HCT116 (cell line): ENCODE results near the gene MT2A. TPM values are rescaled to one million over a fixed set of nuclear protein-coding genes. Genes with fewer than 3 reads are reported as not detected.

Experiments used
- ATAC-seq: fragments of 200-7000 bp; cut with Tn5 transposase; 2 replicates; pipeline ENCODE4 v1.9.1; 2020; ENCODE audit warnings: mild to moderate bottlenecking, moderate library complexity
- BruUV-seq: library from RNA; stranded (reverse); fragments of 400-500 nt; replicated peaks from 2 replicates; lab custom pipeline; 2021; lab: Mats Ljungman, UMichigan
- CTCF ChIA-PET: fragments of 300-600 bp; sonication (Branson Sonifier 250); formaldehyde crosslinking; loops from one replicate; lab custom pipeline; 2021; ENCODE audit warnings: antibody characterized with exemption; lab: Charles Lee
- POLR2A ChIA-PET: fragments of 300-600, 350-600 bp; sonication (Branson Sonifier 250); formaldehyde crosslinking; loops from one replicate; lab custom pipeline; 2021; ENCODE audit warnings: antibody characterized with exemption; lab: Charles Lee
- RAD21 ChIA-PET, 2 experiments: fragments of 300-600 bp; sonication (Branson Sonifier 250); formaldehyde crosslinking; loops; one replicate each; lab custom pipeline; 2023; ENCODE audit warnings: low total read pairs in 2 of 2; ENCODE audit not compliant: uncharacterized antibody in 2 of 2, unreplicated experiment in 2 of 2, low non-redundant PET in 1 of 2; lab: Charles Lee
- DNase-seq: peaks from one replicate; pipeline ENCODE4 v3.0.0-alpha.2; 2010; ENCODE audit warnings: low read depth, low spot score
- H2AFZ ChIP-seq: fragments of 200-600 bp; shearing (Covaris generic), sonication (generic); 2 replicates; pipeline ENCODE4 v1.6.1; 2017; ENCODE audit warnings: low read depth, mixed run types, mixed read lengths, antibody characterized with exemption, low read length; ENCODE audit not compliant: poor library complexity, severe bottlenecking
- H3K27ac ChIP-seq: 2 replicates; pipeline ENCODE4 v1.5.1; 2012; ENCODE audit warnings: low read depth, low read length
- H3K27me3 ChIP-seq: fragments of 200-600 bp; sonication (generic); 2 replicates; pipeline ENCODE4 v1.6.1; 2016; ENCODE audit warnings: mixed run types, low read length, mixed read lengths; ENCODE audit not compliant: insufficient read depth
- H3K36me3 ChIP-seq, 2 experiments: fragments of 200-500 bp in 1 of 2; fragments of 200-600 bp in 1 of 2; sonication (Bioruptor generic) in 1 of 2; sonication (generic) in 1 of 2; 2 replicates each; pipeline versions ENCODE4 v1.5.1 to v1.6.1; 2014 to 2016; ENCODE audit warnings: low read length in 2 of 2, inconsistent platforms in 1 of 2, mixed read lengths in 1 of 2, mixed run types in 1 of 2; ENCODE audit not compliant: insufficient read depth in 2 of 2, control insufficient read depth in 1 of 2
- H3K4me1 ChIP-seq, 2 experiments: fragments of 200-600 bp in 1 of 2; sonication (generic) in 1 of 2; 2 replicates each; pipeline versions ENCODE4 v1.5.1 to v1.6.1; 2012 to 2017; ENCODE audit warnings: low read length in 2 of 2, inconsistent platforms in 1 of 2, mild to moderate bottlenecking in 1 of 2, mixed read lengths in 1 of 2, mixed run types in 1 of 2, moderate library complexity in 1 of 2; ENCODE audit not compliant: insufficient read depth in 2 of 2, control insufficient read depth in 1 of 2
- H3K4me2 ChIP-seq: fragments of 200-600 bp; sonication (generic); 2 replicates; pipeline ENCODE4 v1.6.1; 2017; ENCODE audit warnings: mixed run types, low read length, mixed read lengths
- H3K4me3 ChIP-seq, 2 experiments: fragments of 200-600 bp in 1 of 2; sonication (generic) in 1 of 2; replicated peaks in 1 of 2; 2 replicates each; pipeline ENCODE4 v1.5.1; 2011 to 2016; ENCODE audit warnings: low read length in 2 of 2, control low read depth in 1 of 2, low read depth in 1 of 2, mild to moderate bottlenecking in 1 of 2, mixed read lengths in 1 of 2, mixed run types in 1 of 2
- H3K79me2 ChIP-seq: fragments of 200-600 bp; sonication (generic); 2 replicates; pipeline ENCODE4 v1.6.1; 2017; ENCODE audit warnings: mild to moderate bottlenecking, mixed run types, low read length, moderate library complexity, mixed read lengths; ENCODE audit not compliant: insufficient read depth
- H3K9ac ChIP-seq: fragments of 200-600 bp; sonication (generic); 2 replicates; pipeline ENCODE4 v1.6.1; 2016; ENCODE audit warnings: low read length, mixed read lengths
- H3K9me2 ChIP-seq: fragments of 200-600 bp; sonication (generic), shearing (Covaris generic); 2 replicates; pipeline ENCODE4 v1.6.1; 2017; ENCODE audit warnings: mixed run types, mild to moderate bottlenecking, moderate library complexity; ENCODE audit not compliant: insufficient read depth
- H3K9me3 ChIP-seq, 2 experiments: fragments of 200-500 bp in 1 of 2; fragments of 200-600 bp in 1 of 2; sonication (Bioruptor generic) in 1 of 2; sonication (generic) in 1 of 2; 2 replicates each; pipeline ENCODE4 v1.6.1; 2014 to 2017; ENCODE audit warnings: low read length in 2 of 2, mixed read lengths in 2 of 2, inconsistent platforms in 1 of 2, low read depth in 1 of 2, mild to moderate bottlenecking in 1 of 2, mixed run types in 1 of 2, moderate library complexity in 1 of 2; ENCODE audit not compliant: control insufficient read depth in 1 of 2, insufficient read depth in 1 of 2
- H4K20me1 ChIP-seq: fragments of 200-600 bp; sonication (generic), shearing (Covaris generic); 2 replicates; pipeline ENCODE4 v1.6.1; 2017; ENCODE audit warnings: mixed run types, mild to moderate bottlenecking, moderate library complexity; ENCODE audit not compliant: insufficient read depth
- CBX3 ChIP-seq: IDR thresholded peaks from 2 replicates; pipeline ENCODE4 v1.6.1; 2012; ENCODE audit warnings: low read depth
- ELF1 ChIP-seq: IDR thresholded peaks from 2 replicates; pipeline ENCODE4 v1.6.1; 2012; ENCODE audit warnings: low read depth, borderline replicate concordance
- EZH2phosphoT487 ChIP-seq: fragments of 200-600 bp; IDR thresholded peaks from 2 replicates; pipeline ENCODE4 v1.6.1; 2018; ENCODE audit warnings: antibody characterized with exemption, borderline replicate concordance
- JUND ChIP-seq: IDR thresholded peaks from 2 replicates; pipeline ENCODE4 v1.6.1; 2012
- POLR2AphosphoS5 ChIP-seq: IDR thresholded peaks from 2 replicates; pipeline ENCODE4 v1.6.1; 2011; ENCODE audit warnings: mild to moderate bottlenecking, low read depth, low read length, moderate library complexity
- SP1 ChIP-seq: IDR thresholded peaks from 2 replicates; pipeline ENCODE4 v1.6.1; 2012; ENCODE audit warnings: low read depth
- SRF ChIP-seq: IDR thresholded peaks from 2 replicates; pipeline ENCODE4 v1.6.1; 2012; ENCODE audit warnings: low read depth
- TCF7L2 ChIP-seq: IDR thresholded peaks from 2 replicates; pipeline ENCODE4 v1.7.0; 2011; ENCODE audit warnings: borderline replicate concordance, inconsistent platforms; ENCODE audit not compliant: insufficient read depth, insufficient read length; ENCODE audit errors: extremely low read depth
- ZFX ChIP-seq: fragments of 450-650 bp; IDR thresholded peaks from 2 replicates; pipeline ENCODE4 v1.6.1; 2017
- ZNF274 ChIP-seq: fragments of 200-500 bp; sonication (Bioruptor generic); IDR thresholded peaks from 2 replicates; pipeline ENCODE4 v1.6.1; 2014; ENCODE audit warnings: mild to moderate bottlenecking, low read depth, low read length, inconsistent platforms
- intact Hi-C: fragments of 100-400 bp; cut with micrococcal nuclease; formaldehyde crosslinking; loops from 2 replicates; pipeline ENCODE4 v1.10.0; 2022
- total RNA-seq: library from RNA; stranded (reverse); gene quantifications from one replicate; pipeline ENCODE4 v1.2.1, GENCODE V29; 2021; ENCODE audit not compliant: unreplicated experiment
- TF ChIP-seq, protein P1 (sequence below): IDR thresholded peaks from 2 replicates; pipeline ENCODE4 v1.6.1; 2012; ENCODE audit warnings: low read depth

The MT2A gene
- total RNA-seq, 1 experiment from 2014 or later, result 710 TPM

GRCh38 chr16:56643833-56644232 lies 35.4 kb downstream of the MT2A start (continued):
- TF ChIP-seq, protein P1, sequence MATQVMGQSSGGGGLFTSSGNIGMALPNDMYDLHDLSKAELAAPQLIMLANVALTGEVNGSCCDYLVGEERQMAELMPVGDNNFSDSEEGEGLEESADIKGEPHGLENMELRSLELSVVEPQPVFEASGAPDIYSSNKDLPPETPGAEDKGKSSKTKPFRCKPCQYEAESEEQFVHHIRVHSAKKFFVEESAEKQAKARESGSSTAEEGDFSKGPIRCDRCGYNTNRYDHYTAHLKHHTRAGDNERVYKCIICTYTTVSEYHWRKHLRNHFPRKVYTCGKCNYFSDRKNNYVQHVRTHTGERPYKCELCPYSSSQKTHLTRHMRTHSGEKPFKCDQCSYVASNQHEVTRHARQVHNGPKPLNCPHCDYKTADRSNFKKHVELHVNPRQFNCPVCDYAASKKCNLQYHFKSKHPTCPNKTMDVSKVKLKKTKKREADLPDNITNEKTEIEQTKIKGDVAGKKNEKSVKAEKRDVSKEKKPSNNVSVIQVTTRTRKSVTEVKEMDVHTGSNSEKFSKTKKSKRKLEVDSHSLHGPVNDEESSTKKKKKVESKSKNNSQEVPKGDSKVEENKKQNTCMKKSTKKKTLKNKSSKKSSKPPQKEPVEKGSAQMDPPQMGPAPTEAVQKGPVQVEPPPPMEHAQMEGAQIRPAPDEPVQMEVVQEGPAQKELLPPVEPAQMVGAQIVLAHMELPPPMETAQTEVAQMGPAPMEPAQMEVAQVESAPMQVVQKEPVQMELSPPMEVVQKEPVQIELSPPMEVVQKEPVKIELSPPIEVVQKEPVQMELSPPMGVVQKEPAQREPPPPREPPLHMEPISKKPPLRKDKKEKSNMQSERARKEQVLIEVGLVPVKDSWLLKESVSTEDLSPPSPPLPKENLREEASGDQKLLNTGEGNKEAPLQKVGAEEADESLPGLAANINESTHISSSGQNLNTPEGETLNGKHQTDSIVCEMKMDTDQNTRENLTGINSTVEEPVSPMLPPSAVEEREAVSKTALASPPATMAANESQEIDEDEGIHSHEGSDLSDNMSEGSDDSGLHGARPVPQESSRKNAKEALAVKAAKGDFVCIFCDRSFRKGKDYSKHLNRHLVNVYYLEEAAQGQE, result no peak
- TF ChIP-seq SP1, result no peak
- TF ChIP-seq ELF1, result no peak
- TF ChIP-seq ZNF274, result no peak
- no peak for TF ChIP-seq SRF
- no peak for TF ChIP-seq CBX3

- no peak overlapping the region for H3K4me3 ChIP-seq
- no peak for TF ChIP-seq TCF7L2
- no peak for TF ChIP-seq EZH2phosphoT487
- TF ChIP-seq, protein P1, result no peak
- TF ChIP-seq ZFX, result no peak
- TF ChIP-seq POLR2AphosphoS5, result no peak
- no peak for TF ChIP-seq SRF
- TF ChIP-seq JUND, result no peak
- no peaks in the 10 kb centered on the region for H4K20me1 ChIP-seq
- H3K4me1 ChIP-seq, result peaks cover 11 to 21% of the 10 kb centered on the region in 2 experiments
- DNase-seq (no peak), ATAC-seq (no peak)
- no TSS peak for BruUV-seq
- CTCF ChIA-PET, result no interaction called here
- no peaks in the 10 kb centered on the region for H3K79me2 ChIP-seq
- no peaks in the 10 kb centered on the region for H3K9me2 ChIP-seq
- H3K9ac ChIP-seq, result no peak overlapping the region
- no peaks in the 10 kb centered on the region for H3K27me3 ChIP-seq
- intact Hi-C loops, result no loop called here
- no peaks in the 10 kb centered on the region for H3K9me3 ChIP-seq
- H3K36me3 ChIP-seq, result no peaks in the 10 kb centered on the region
- RAD21 ChIA-PET, result no interaction called here
- H3K27ac ChIP-seq, result no peak overlapping the region
- H3K4me2 ChIP-seq, result no peak overlapping the region
- POLR2A ChIA-PET, result no interaction called here
- no peak overlapping the region for H2AFZ ChIP-seq
Observed at GRCh38 chr16:56645311-56645710, 36.9 kb downstream of the MT2A start.
